HUES48 (cell line): ENCODE results near the gene MOG.

ENCODE experiments used
- H3K27ac ChIP-seq: one replicate; pipeline ENCODE4 v1.7.0; 2013; ENCODE audit warnings: low read depth, low read length, inconsistent platforms
- H3K27me3 ChIP-seq: 2 replicates; pipeline ENCODE4 v1.6.1; 2013; ENCODE audit warnings: mild to moderate bottlenecking, low read length; ENCODE audit not compliant: control insufficient read depth, insufficient read depth
- H3K36me3 ChIP-seq: 2 replicates; pipeline ENCODE4 v1.6.1; 2013; ENCODE audit warnings: low read length; ENCODE audit not compliant: control insufficient read depth, insufficient read depth
- H3K4me1 ChIP-seq: 2 replicates; pipeline ENCODE4 v1.6.1; 2013; ENCODE audit warnings: mild to moderate bottlenecking, low read length; ENCODE audit not compliant: control insufficient read depth, insufficient read depth
- H3K4me3 ChIP-seq: 2 replicates; pipeline ENCODE4 v1.5.1; 2013; ENCODE audit warnings: mild to moderate bottlenecking, low read depth, low read length
- H3K9ac ChIP-seq: 2 replicates; pipeline ENCODE4 v1.6.1; 2013; ENCODE audit warnings: mild to moderate bottlenecking, low read depth, low read length, moderate library complexity
- H3K9me3 ChIP-seq: 2 replicates; pipeline ENCODE4 v1.6.1; 2013; ENCODE audit warnings: low read length; ENCODE audit not compliant: control insufficient read depth, insufficient read depth

The MOG gene

GRCh38 chr6:29627755-29628418 is 29.0 kb upstream of the MOG start:
- Histone ChIP-seq H3K9ac (0 out of 2 replicates have a peak overlapping the region, but pooled peaks have one; percentile 20), H3K27me3 (no peaks in the 10 kb centered on the region), H3K4me3 (peak overlapping the region; percentile 90), H3K4me1 (peaks cover 65% of the 10 kb centered on the region), H3K36me3 (peaks cover 13% of the 10 kb centered on the region), H3K27ac (peak overlapping the region; percentile 76), H3K9me3 (no peaks in the 10 kb centered on the region)

DNA sequence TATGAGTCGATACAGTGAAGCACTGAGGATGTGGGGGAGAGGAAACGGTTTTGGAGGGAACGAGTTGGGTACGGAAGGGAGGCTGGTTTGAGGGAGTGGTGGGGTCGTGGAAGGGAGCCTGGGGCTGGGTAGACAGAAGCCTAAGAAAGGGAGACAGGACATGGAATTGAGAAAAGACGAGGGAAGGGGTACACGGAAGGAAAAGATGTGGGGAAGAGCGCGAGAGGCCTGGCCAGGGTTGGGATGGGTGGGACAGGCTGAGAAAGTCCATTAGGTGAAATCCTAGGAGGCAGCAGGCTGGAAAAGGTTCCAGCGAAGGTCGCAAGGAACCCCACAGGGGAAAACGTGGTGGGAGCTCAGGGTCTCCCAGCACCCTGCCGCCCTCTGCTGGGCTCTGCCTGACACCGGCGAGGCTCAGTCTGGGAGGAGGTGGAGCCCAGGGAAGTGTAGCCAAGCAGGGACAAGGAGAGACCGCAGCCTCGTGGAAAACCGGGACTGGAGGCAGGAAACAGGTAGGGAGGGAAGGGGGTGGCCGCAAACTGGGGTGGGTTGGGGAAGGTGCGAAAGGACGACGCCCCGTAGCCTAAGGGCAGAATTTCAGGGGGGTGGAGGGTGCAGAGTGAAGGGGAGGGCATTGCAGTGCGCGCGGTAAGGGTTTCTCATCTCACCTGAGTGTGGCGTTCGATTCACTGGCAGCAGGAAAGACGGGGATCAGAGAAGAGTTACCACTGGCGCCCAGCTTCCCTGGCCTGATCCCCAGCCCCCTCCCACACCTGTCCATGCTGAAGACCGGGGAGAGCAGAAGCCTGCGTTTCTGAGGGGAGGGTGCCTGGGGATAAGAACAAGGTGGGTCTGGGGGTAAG is 28.2 kb upstream of the MOG start:
- H3K4me3 ChIP-seq: peak overlapping the region; percentile 90
- no peaks in the 10 kb centered on the region for H3K27me3 ChIP-seq
- peaks cover 5% of the 10 kb centered on the region for H3K36me3 ChIP-seq
- peaks cover 60% of the 10 kb centered on the region for H3K4me1 ChIP-seq
- H3K27ac ChIP-seq: peak overlapping the region; percentile 76
- H3K9ac ChIP-seq: 0 out of 2 replicates have a peak overlapping the region, but pooled peaks have one; percentile 20
- no peaks in the 10 kb centered on the region for H3K9me3 ChIP-seq

DNA sequence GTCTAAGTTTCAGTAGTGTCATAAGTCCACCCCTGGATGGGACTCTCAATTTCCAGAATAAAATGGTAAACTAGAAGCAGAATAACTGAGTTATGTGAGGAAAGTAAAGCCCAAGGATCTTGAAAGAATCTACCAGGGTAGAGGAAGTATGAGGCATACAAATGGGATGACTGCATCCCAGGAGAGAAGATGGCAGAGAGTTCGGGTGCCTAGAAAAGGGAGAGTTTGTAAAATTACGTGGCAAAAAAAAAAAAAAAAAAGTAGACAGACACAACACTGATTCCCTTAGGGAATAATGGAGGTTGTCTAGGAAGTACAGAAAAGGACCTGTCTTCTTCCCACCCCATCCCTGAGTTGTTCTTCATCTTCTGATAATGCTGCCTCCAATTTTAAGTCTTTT is 27.3 kb upstream of the MOG start:
- Histone ChIP-seq H3K27me3 (no peaks in the 10 kb centered on the region), H3K9ac (no peak overlapping the region), H3K27ac (no peak overlapping the region), H3K4me1 (peaks cover 60% of the 10 kb centered on the region), H3K9me3 (no peaks in the 10 kb centered on the region), H3K36me3 (no peaks in the 10 kb centered on the region), H3K4me3 (peak overlapping the region; percentile 90)

- Histone ChIP-seq H3K36me3 (no peaks in the 10 kb centered on the region), H3K9ac (no peak overlapping the region), H3K27ac (no peak overlapping the region), H3K4me3 (peak overlapping the region; percentile 90), H3K4me1 (peaks cover 54% of the 10 kb centered on the region), H3K27me3 (no peaks in the 10 kb centered on the region), H3K9me3 (no peaks in the 10 kb centered on the region)
These were observed 26.6 kb upstream of the MOG start for GRCh38 chr6:29630315-29630714.

DNA sequence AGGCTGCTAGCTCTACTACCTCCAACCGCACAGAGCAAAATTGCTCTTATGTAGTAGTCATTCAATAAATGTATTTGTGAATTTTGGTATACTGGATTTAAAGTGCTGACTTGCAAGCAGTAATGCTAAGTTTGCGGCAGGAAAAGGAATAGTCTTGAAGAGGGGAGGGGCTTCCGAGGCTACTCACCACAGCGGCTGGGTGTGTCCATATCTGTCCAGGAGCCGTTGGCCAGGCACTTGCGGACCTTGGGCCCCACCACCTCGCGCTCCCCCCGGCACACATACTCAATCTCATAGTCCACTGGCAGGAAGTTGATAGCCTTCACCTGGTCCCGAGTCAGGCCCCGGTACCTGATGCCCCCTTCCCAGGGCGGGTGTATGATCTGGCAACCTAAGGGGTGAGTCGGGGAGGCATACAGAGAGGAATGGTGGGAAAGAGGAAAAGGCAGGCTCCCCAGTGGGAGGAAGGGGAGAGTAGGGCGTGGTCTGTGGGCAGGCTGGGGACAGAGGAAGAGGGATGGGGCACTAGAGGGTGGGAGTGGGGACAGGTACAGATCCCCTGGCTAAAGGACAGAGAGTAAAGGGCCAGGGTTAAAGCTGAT is 25.6 kb upstream of the MOG start:
- Histone ChIP-seq H3K9me3 (no peaks in the 10 kb centered on the region), H3K4me3 (peak overlapping the region; percentile 90), H3K27ac (peak overlapping the region; percentile 19), H3K36me3 (no peaks in the 10 kb centered on the region), H3K9ac (no peak overlapping the region), H3K4me1 (peaks cover 44% of the 10 kb centered on the region), H3K27me3 (no peaks in the 10 kb centered on the region)

- no peaks in the 10 kb centered on the region for H3K36me3 ChIP-seq
- H3K27me3 ChIP-seq: no peaks in the 10 kb centered on the region
- H3K9ac ChIP-seq: 0 out of 2 replicates have a peak overlapping the region, but pooled peaks have one; percentile 27
- H3K9me3 ChIP-seq: no peaks in the 10 kb centered on the region
- peak overlapping the region; percentile 90 for H3K4me3 ChIP-seq
- peaks cover 39% of the 10 kb centered on the region for H3K4me1 ChIP-seq
- H3K27ac ChIP-seq: peak overlapping the region; percentile 83
These were observed 24.8 kb upstream of the MOG start for GRCh38 chr6:29631860-29632731.

DNA sequence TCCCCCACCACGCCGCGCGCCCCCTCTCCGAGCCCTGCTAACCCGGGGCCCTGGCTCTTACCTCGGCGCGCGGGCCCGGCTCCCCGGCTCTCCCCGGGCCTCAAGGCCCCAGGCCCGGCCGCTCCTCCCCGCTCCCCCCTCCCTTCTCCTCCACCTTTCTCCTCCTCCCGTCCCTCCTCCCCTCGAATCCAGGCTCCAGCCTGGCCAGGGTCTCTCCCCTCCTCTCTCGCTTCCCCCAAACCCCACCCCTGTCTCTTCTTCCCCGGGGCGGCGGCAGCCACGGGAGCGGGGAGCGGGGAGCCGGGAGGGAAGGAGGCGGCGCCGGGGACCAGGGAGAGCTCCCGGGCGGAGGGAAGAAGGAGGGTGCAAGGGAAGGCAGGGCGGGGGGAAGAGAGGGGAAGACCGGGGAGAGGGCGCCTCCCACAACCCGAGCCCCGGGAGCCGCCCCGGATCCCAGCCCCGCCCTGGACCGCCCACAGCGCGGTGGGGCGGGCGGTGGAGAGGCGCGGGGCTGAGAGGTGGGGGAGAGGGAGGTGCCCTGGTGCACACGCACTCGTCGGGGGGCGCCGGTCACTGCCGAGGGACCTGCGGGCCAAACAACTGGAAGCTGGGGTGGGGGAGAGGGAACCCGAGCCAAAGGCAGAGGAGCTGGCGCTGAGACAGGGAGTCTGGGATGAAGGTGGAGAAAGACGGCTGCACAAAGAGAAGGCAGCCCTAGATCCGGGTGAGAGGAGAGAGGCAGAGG is 23.9 kb upstream of the MOG start, which contains the start of gene GABBR1:
Gene GABBR1, minus strand, starts transcription at position 395 of the 745 bp plus-strand sequence. CDS start 798 bp downstream, outside the sequence.
- Histone ChIP-seq H3K4me3 (peak within 1 kb of the TSS; percentile 90), H3K27me3 (no peaks in the 10 kb centered on the region), H3K4me1 (peaks cover 39% of the 10 kb centered on the region), H3K9ac (peak within 1 kb of the TSS; percentile 71), H3K9me3 (no peaks in the 10 kb centered on the region), H3K27ac (peak within 1 kb of the TSS; percentile 83), H3K36me3 (no peaks in the 10 kb centered on the region)

- Histone ChIP-seq H3K36me3 (no peaks in the 10 kb centered on the region), H3K4me1 (peaks cover 39% of the 10 kb centered on the region), H3K4me3 (peak overlapping the region; percentile 90), H3K9ac (peak overlapping the region; percentile 71), H3K27me3 (no peaks in the 10 kb centered on the region), H3K27ac (peak overlapping the region; percentile 83), H3K9me3 (no peaks in the 10 kb centered on the region)
These were observed 23.4 kb upstream of the MOG start for GRCh38 chr6:29633534-29633905.

- no peak overlapping the region for H3K9ac ChIP-seq
- no peaks in the 10 kb centered on the region for H3K36me3 ChIP-seq
- H3K4me1 ChIP-seq: peaks cover 31% of the 10 kb centered on the region
- no peaks in the 10 kb centered on the region for H3K27me3 ChIP-seq
- no peak overlapping the region for H3K4me3 ChIP-seq
- H3K9me3 ChIP-seq: no peaks in the 10 kb centered on the region
- no peak overlapping the region for H3K27ac ChIP-seq
These were observed 19.6 kb upstream of the MOG start for GRCh38 chr6:29637247-29637646.
